GM18511 (cell line): ENCODE measurements around the gene GYPA.
"Not testable (repeated sequence)": the region's sequence is repeated elsewhere in the genome, so short reads cannot be mapped to it uniquely, and the experiment has no call there.

Experiments used
- ATAC-seq: cut with Tn5 transposase; IDR thresholded peaks from one replicate; pipeline ENCODE4 v1.9.1; 2021; ENCODE audit warnings: mild to moderate bottlenecking, moderate library complexity; ENCODE audit not compliant: unreplicated experiment

GYPA gene

DNA sequence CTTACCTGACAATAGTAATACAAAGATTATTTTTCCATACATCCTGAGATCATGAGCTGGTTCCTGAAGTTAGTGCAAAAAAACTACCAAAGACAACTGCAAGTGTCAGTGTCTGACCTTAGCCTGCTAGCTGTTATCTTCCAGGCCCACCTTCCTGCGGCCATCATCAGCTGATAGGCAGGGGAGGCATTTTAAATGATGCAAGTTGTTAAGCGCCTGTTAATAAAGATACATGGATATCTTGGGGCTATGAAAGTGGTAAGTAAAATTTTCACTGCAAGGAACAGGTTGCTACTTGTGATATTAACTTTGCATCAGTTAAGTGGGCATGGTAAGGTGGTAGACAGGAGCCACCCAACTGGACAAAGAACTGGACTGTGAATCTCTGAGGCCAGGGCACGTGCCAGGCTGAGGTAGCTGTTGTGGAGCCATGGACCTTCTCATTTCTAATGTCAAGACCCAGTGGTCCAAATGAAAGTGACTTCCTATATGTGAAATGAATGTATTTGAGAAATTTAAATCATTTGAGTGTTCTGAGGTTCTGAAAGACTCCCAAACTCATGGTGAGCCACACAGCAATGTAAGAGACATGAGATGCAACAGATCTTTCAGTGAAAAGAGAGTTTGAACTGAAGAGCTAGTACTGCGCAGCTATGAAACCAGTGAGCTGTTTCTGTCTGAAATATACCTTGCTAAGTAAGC is at the start of gene GYPA:
GYPA (minus strand) TSS at position 125 of the 702 bp plus-strand sequence; CDS start at position 42, 83 bp downstream.
- not testable (repeated sequence) for ATAC-seq

- no peak for ATAC-seq
Observed at GRCh38 chr4:144190009-144190408, 49.5 kb upstream of the GYPA start.

- ATAC-seq: no peak
Observed at GRCh38 chr4:144189121-144189520, 48.6 kb upstream of the GYPA start.

- ATAC-seq: no peak
Observed at GRCh38 chr4:144185086-144185485, 44.6 kb upstream of the GYPA start.

GRCh38 chr4:144183165-144183564 is 42.6 kb upstream of the GYPA start:
- ATAC-seq: no peak

GRCh38 chr4:144181391-144181790 is 40.9 kb upstream of the GYPA start:
- ATAC-seq: no peak

- ATAC-seq: no peak
Observed at GRCh38 chr4:144179152-144179739, 38.7 kb upstream of the GYPA start.

- ATAC-seq: no peak
Observed at GRCh38 chr4:144178414-144178813, 37.9 kb upstream of the GYPA start.

DNA sequence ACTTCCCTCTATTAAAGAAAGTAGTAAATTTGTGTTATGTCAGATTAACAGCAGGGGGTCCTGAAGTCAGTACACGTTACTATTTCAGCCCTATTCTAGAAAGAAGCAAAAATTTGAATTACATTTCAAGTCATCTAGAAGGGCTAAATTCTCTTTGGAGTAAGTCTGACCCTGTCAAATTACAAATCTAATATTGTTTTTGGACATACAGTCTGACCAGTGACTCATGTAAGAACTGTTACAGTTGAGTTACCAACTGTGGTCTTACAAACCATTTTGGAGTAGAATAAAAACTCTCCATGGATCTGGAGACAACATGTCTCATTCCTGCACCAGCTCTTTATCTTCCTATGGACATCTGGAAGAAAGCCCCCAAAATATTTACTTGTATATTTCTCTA is 36.0 kb upstream of the GYPA start:
- ATAC-seq: no peak

DNA sequence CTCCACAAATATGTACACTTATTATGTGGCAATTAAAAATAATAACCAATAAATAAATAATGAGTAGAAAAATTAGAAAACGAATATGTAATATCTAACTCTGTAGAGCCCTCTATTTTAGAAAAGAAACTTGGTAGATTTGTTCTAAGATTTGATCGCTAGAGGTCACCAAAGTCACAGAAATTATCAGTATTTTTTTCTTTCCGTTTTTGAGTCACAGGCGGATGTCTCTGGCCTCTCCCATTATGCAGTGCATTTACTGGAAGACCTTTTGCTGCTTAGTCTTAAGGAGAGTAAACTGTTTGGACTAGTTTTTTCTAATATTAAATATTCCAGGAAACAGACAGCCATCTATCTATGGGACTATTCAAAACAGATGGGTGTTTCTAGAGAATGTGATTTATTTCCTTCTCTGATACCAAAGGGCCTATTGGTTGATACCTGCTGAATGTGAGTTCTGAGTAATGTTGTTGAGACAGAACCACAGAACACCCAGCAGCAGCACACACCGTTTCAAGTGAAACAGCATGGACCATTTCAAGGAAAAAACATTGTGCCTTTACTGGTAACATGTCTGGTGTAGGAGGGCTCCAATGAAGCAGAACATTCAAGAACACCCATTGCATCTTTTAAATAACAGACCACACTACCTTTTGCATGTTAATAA is 34.0 kb upstream of the GYPA start:
- ATAC-seq: peak; percentile 86

GRCh38 chr4:144171697-144172096 is 31.2 kb upstream of the GYPA start:
- no peak for ATAC-seq

DNA sequence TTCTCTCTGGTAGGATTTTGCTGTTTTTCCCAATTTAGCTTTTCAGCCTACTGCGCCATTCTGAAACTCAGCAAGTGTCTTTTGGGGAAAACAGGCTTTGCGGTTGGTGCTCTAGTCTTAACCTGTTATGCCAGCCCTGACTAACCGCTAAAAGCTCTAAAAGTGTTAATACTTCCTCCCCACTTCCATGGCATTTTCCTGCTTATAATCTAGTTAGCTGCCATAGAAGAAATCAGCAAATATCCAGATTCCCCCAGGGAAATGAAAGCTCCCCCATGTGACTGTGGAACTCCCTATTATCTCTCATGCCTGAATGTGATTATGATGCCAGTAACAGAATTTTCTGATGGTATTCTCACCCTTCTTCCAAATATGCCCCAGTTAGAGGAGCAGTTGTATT is 28.7 kb upstream of the GYPA start:
- ATAC-seq: no peak

DNA sequence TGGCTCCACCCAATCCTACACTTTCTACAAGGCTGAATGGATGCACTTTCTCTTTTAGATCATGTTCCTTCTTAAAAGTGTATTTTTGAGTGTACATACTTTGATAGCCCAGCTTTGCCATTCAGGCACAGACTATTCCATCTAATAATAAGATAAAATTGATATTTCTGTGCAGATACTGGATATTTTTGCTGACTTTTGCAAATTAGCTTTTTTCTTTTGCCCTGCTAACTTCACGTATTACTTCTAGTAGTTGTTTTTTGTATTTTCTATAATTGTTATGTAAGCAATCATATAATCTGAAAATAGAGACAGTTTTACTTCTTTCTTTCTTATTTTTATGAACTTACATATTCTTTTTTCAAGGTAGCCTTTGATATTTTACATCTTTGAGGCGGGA is 13.5 kb upstream of the GYPA start:
- no peak for ATAC-seq

DNA sequence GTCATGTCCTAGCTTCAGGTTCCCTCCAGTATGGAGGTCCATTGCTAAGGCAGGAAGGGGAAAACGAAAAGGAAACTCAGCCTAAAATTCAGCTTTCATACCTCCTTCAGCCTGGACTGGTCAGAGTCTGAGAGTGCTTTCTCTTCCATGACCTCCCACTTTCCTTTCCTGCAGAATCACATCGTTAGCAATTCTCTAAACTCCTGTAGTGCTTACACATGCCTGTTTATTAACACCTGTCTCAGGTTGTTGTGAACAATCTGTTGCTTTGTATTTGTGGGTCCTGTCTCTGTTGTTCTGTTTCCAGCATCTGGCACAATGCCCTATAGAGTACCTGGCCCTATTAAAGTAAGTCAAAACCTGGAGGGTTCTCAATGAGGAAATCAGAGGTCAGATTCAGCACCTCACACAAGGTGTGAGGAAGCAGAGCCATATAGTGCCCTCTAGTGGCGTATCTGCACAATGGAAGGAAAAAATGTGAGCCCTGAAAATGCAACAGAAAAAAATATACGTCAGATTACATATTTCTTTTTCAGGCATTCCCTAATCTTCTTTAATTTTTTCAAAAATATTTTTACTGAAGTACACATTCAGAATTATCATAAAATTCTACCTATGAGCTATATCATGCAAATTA is 2.3 kb upstream of the GYPA start:
- ATAC-seq: peak; percentile 92

DNA sequence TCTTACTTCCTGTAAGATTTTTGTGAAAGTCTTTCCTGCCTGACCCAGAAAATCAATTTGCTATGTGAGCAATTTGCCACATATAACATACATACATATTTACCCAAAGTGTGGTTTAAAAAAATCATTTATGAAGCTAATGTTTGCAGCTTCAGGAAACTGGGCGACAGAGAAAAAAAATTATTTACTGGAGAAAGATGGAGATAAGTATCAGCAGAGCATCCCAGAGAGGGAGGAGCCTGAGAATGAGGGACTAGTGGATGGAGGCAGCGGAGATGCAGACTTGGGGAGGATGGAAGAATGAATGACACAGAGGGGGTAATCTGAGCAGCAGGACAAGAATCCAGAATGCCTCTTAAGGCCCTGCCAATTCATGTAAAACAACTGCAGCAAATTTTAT is 975 bp upstream of the GYPA start:
- ATAC-seq: no peak

- ATAC-seq: not testable (repeated sequence)
Observed at GRCh38 chr4:144139991-144140390, 527 bp downstream of the GYPA start.

- ATAC-seq: not testable (repeated sequence)
Observed at GRCh38 chr4:144139547-144139946, 971 bp downstream of the GYPA start.

GRCh38 chr4:144138239-144138638 is 2.3 kb downstream of the GYPA start:
- ATAC-seq: not testable (repeated sequence)

GRCh38 chr4:144137137-144137931 is 3.2 kb downstream of the GYPA start:
- ATAC-seq: not testable (repeated sequence)

GRCh38 chr4:144136189-144136588 is 4.3 kb downstream of the GYPA start:
- ATAC-seq: not testable (repeated sequence)

- ATAC-seq: not testable (repeated sequence)
Observed at GRCh38 chr4:144130167-144130566, 10.4 kb downstream of the GYPA start.
